Lung (tissue), 12 donors: ENCODE measurements around the gene VSIG8. TPM values are rescaled to one million over a fixed set of nuclear protein-coding genes. Genes with fewer than 3 reads are reported as not detected.

Source experiments
- ATAC-seq: fragments of 200-7000 bp; cut with Tn5 transposase; one replicate; pipeline ENCODE4 v1.9.1; 2020; ENCODE audit warnings: moderate number of reproducible peaks; ENCODE audit not compliant: insufficient read depth, low FRiP score
- DNase-seq, 3 donors: peaks; one replicate each; pipeline ENCODE4 v3.0.0-alpha.2; 2013 to 2017
- H3K27ac ChIP-seq, 2 donors: one replicate each; pipeline ENCODE4 v1.5.1; 2013; ENCODE audit warnings: mild to moderate bottlenecking in 2 of 2, moderate library complexity in 2 of 2, control low read depth in 1 of 2, inconsistent platforms in 1 of 2, low read depth in 1 of 2, low read length in 1 of 2
- H3K27me3 ChIP-seq, 3 donors: one replicate each; pipeline ENCODE4 v1.5.1; 2013; ENCODE audit warnings: low read length in 2 of 3; ENCODE audit not compliant: control insufficient read depth in 3 of 3, insufficient read depth in 3 of 3
- H3K36me3 ChIP-seq, 4 donors: one replicate each; pipeline ENCODE4 v1.5.1; 2013; ENCODE audit warnings: low read length in 4 of 4, mild to moderate bottlenecking in 1 of 4, moderate library complexity in 1 of 4; ENCODE audit not compliant: control insufficient read depth in 4 of 4, insufficient read depth in 4 of 4
- H3K4me1 ChIP-seq, 5 donors: one replicate each; pipeline ENCODE4 v1.5.1; 2013; ENCODE audit warnings: low read length in 5 of 5, mild to moderate bottlenecking in 2 of 5, moderate library complexity in 1 of 5; ENCODE audit not compliant: control insufficient read depth in 5 of 5, insufficient read depth in 5 of 5
- H3K4me3 ChIP-seq: one replicate; pipeline ENCODE4 v1.5.1; 2013; ENCODE audit warnings: mild to moderate bottlenecking, control low read depth, moderate library complexity
- H3K9ac ChIP-seq, 2 donors: one replicate each; pipeline ENCODE4 v1.5.1; 2013; ENCODE audit warnings: low read length in 2 of 2, control low read depth in 1 of 2; ENCODE audit not compliant: insufficient read depth in 1 of 2
- H3K9me3 ChIP-seq, 4 donors: one replicate each; pipeline ENCODE4 v1.5.1; 2013; ENCODE audit warnings: low read length in 3 of 4, mild to moderate bottlenecking in 1 of 4, moderate library complexity in 1 of 4; ENCODE audit not compliant: control insufficient read depth in 4 of 4, insufficient read depth in 3 of 4
- CTCF ChIP-seq: IDR thresholded peaks from 2 replicates; pipeline ENCODE4 v1.5.1; 2012; ENCODE audit warnings: mild to moderate bottlenecking; ENCODE audit errors: control extremely low read depth, extremely low read depth
- whole genome bisulfite sequencing, 2 donors: extraction: QIAGEN DNeasy Blood & Tissue Kit; methylation state at CpG; one replicate each; pipeline ENCODE4 v1.1.7; 2013; 5-methylcytosine and 5-hydroxymethylcytosine counted together
- polyA plus RNA-seq, 2 donors: library from polyadenylated mRNA; stranded (reverse); fragments of 200-250 nt; gene quantifications; one replicate each; pipeline ENCODE4 v1.2.1, GENCODE V29; 2013
- total RNA-seq, 2 donors: library from RNA; depleted of rRNA in 1 of 2; stranded (reverse); fragments of >200 nt in 1 of 2; gene quantifications; one replicate each; pipeline ENCODE4 v1.2.1, GENCODE V29; 2014 to 2021
- donor health status: control.
- donor health status: control.
- donor health status: Bipolar disorder and iron deficiency.
- donor health status: healthy.
- donor health status: DM: yes; HTN: yes; CAD: no.

Gene VSIG8
- total and polyA plus RNA-seq, 4 donors: 0.13 to 0.46 (median 0.22) TPM

- H3K27me3 ChIP-seq: no peaks in the 10 kb centered on the region
- peak overlapping the region in 1 of 2 donors; percentile 42 for H3K27ac ChIP-seq
- 91 to 94% methylated on average over 4 of the region's 4 CpGs for WGBS, 2 donors
- H3K4me1 ChIP-seq: peaks cover 0 to 3% (median 0%) of the 10 kb centered on the region in 5 donors
- no peak for TF ChIP-seq CTCF
- ATAC-seq (no peak), DNase-seq (no peak)
- no peak overlapping the region for H3K9ac ChIP-seq
- no peak overlapping the region for H3K4me3 ChIP-seq
- H3K36me3 ChIP-seq: no peaks in the 10 kb centered on the region
- H3K9me3 ChIP-seq: no peaks in the 10 kb centered on the region
Observed at GRCh38 chr1:159889202-159889601, 26.7 kb upstream of the VSIG8 start.

GRCh38 chr1:159884296-159884695 lies 21.8 kb upstream of the VSIG8 start:
- no peak for ATAC-seq
- Histone ChIP-seq H3K36me3 (no peaks in the 10 kb centered on the region), H3K9me3 (no peaks in the 10 kb centered on the region), H3K9ac (no peak overlapping the region), H3K27ac (no peak overlapping the region), H3K27me3 (no peaks in the 10 kb centered on the region), H3K4me3 (no peak overlapping the region), H3K4me1 (peaks cover 0 to 6% (median 4%) of the 10 kb centered on the region in 5 donors)
- TF ChIP-seq CTCF: no peak
- 82 to 90% methylated on average over 8 of the region's 8 CpGs for WGBS, 2 donors
- DNase-seq: no peak

GRCh38 chr1:159883134-159883533 lies 20.7 kb upstream of the VSIG8 start:
- TF ChIP-seq CTCF: no peak
- WGBS, 2 donors: 68 to 86% methylated on average over 4 of the region's 4 CpGs
- Histone ChIP-seq H3K9ac (no peak overlapping the region), H3K9me3 (peaks cover 0 to 2% (median 0%) of the 10 kb centered on the region in 4 donors), H3K27me3 (no peaks in the 10 kb centered on the region), H3K27ac (no peak overlapping the region), H3K4me1 (peaks cover 0 to 6% (median 4%) of the 10 kb centered on the region in 5 donors), H3K36me3 (no peaks in the 10 kb centered on the region), H3K4me3 (no peak overlapping the region)
- no peak for ATAC-seq
- no peak for DNase-seq

GRCh38 chr1:159882527-159882862 lies 20.0 kb upstream of the VSIG8 start:
- no peak overlapping the region for H3K27ac ChIP-seq
- no peaks in the 10 kb centered on the region for H3K27me3 ChIP-seq
- ATAC-seq (no peak), DNase-seq (no peak)
- no peaks in the 10 kb centered on the region for H3K36me3 ChIP-seq
- H3K9me3 ChIP-seq: peaks cover 0 to 2% (median 0%) of the 10 kb centered on the region in 4 donors
- WGBS, 2 donors: 67 to 70% methylated on average over 2 of the region's 2 CpGs
- no peak overlapping the region for H3K4me3 ChIP-seq
- H3K9ac ChIP-seq: no peak overlapping the region
- H3K4me1 ChIP-seq: peaks cover 0 to 6% (median 4%) of the 10 kb centered on the region in 5 donors
- TF ChIP-seq CTCF: no peak
